NCI-H526 treated with DMSO at 0.1 percent for 48 hours (cell line): Measurements from ENCODE around the gene PHF24.

Experiments used
- DNase-seq: peaks from one replicate; lab custom pipeline; 2025; lab: John Stamatoyannopoulos, UW

Gene PHF24

GRCh38 chr9:34983209-34983608, 25.1 kb downstream of the PHF24 start:
- DNase-seq, result no peak

- DNase-seq, result no peak
Measured at GRCh38 chr9:34984049-34984448, 26.0 kb downstream of the PHF24 start.

- peak; percentile 37 for DNase-seq
Measured at GRCh38 chr9:34985311-34985899, 27.3 kb downstream of the PHF24 start.

DNA sequence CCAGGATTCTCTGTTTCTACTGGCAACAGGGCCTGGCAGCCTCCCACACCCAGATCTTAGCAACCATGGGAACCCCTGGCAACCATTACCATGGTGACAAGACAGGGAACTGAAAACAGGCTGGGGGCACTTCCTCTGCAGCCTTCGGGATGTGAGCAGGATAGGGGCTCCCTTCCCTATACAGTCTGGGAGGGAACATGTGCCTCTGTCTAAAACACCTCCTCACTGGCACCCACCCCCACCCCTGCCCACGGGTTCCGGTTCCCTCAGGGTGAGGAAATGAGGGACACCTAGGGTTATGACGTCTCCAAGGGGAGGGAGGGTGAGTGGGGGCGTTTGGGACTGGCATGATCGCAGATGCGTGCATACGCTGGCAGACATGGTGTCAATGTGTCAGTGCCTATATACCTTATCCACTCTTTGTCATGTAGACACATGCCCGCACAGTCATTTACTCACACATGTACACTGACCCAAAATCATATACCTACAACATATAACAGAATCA, 28.5 kb downstream of the PHF24 start:
- no peak for DNase-seq

GRCh38 chr9:34987160-34987901, 29.2 kb downstream of the PHF24 start:
- no peak for DNase-seq

- no peak for DNase-seq
Measured at GRCh38 chr9:34988218-34989002, 30.3 kb downstream of the PHF24 start.

DNA sequence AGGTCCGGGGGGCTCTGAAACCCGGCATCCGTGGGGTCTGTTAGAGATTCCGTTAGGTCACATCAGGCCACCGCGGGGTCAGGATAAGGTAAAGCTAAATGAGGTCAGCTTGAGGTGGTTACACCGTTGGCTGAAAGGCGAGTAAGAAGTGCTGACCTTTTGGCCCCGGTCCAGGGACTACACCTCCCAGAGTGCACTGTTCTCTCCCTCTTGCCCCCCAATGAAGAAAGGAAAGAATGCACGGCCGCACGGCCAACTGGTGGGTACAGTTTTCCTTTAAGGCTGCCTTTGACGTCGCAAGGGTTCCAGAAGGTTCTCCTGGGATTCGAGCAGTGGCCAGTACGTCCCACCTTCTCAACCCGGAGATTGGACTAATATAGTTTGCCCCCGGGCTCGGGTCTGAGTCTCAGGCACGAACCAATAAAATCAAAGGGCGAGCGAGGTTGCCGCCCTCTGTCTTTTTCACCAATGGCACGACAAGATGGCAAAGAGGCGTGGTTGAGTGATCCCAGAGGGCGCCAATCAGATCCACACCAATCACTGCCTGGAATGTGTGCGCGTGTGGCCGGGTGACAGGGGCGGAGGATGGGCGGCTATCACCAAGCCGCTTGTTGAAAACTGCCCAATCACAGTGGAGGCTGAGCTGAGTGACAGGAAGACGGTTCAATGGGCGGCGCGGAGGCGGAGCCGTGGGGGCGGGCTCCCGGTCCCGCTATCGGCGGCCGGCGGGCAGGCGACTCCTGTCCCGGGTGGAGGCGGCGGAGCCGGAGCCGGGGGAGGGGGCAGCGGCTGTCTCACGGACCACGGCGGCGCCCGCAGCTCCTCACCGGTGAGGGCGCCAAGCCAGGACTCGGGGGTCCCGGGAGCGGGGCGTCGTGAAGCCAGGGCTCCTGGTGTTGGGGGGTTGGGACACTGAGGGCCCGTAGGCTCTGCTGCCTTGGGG, 31.2 kb downstream of the PHF24 start, which contains the start of gene DNAJB5:
TSS of gene DNAJB5 (plus strand) at position 743 of the 943 bp plus-strand sequence. CDS start 886 bp downstream, outside the sequence.
- DNase-seq, result peak; percentile 98

GRCh38 chr9:34989946-34990635, 32.0 kb downstream of the PHF24 start:
- peak; percentile 25 for DNase-seq

DNA sequence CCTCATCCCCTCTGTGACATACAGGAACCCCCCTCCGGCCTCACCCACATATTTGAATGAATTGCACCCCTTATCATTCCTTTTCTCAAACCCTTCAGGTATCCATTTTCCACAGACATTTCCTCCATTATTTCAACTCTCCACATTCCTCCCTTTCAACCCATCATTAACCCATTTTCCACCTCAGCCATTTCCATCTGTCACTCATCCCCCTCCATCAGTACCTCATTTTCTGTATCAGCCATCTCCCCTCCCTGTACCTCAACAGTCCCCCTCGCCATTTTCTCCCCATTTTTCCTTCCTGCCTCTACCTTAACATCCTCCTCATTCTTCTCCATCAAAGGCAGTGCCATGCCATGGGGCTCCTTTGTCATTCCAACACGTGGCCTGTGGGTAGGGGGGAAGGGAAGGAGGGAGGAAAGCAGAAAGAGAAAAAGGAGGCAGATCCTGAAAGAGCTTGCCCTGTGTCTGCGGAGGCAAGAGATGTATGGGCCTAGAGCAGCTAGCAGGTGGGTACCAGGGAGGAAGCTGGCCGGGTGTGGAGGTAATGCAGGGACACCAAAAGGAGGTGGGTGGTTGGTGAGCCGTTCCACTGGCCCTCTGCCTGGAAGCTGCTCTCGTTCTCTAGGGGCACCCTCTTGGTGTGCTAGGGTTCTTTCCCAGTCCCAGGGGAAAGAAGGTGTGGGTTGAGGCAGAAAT, 33.0 kb downstream of the PHF24 start:
- no peak for DNase-seq

DNA sequence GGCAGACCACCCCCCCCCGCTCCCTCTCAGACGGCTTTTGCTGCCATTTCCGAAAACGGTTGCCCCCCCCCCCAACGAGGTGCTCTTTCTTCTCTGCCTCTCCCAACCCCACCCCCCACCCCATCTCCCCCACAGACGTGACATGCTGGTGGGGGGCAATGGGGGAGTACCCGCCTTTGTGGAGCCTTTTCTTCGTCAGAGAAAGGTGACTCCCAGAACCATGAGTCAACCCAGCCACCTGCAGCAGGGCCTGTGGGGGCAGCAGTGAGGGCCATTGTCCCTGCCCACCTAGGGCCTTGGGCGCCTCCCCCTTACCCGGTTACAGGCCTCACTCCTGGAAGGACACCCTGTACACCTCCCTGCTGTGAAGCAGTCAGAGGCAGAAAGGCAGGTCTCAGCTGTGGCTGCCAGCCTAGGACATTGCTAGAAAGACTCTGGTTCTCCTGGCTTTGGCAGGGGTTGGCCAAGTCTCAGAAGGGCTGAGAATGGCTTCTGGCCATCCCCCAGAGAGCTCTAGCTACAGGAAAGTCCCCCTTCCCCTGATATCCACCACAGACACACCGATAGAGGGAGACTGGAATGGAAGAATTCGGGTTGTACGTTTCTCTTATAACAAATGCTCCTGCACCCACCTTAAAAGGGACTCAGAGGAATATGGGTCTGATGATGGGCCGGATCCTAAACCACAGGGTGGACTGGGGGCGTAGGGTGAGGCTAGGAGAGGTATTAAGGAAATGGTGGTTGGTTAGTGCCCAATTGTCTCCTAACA, 33.7 kb downstream of the PHF24 start:
- DNase-seq, result no peak

DNA sequence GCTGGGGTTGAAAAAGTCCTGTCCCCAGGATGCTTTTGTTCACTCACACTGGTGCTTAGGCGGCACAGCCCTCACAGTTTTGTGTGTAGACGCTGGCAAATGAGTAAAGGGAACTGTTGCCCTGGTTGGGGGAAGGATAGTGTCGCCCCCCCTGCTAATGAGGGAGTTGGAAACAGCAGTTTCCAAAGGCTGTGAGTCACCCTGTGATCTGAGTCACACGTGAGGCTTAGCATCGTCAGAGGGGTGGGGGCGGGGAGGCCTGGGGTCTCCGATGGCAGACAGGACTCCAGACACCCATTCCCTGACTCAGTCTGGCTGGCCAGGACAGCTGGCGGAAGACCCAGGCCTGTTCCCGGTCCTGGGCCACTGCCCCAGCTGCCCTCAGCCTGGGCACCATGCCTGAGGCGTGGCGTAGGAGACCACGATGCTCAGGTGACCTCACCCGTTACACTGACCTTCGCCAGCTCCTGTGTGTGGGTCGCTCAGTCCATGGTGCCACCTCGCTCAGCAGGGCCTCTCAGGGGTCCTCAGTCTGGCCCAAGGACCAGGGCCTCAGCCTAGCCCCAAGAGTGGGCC, 34.4 kb downstream of the PHF24 start:
- DNase-seq, result no peak

- DNase-seq, result no peak
Measured at GRCh38 chr9:34993502-34994259, 35.6 kb downstream of the PHF24 start.

- peak; percentile 19 for DNase-seq
Measured at GRCh38 chr9:34994260-34994899, 36.3 kb downstream of the PHF24 start.

DNA sequence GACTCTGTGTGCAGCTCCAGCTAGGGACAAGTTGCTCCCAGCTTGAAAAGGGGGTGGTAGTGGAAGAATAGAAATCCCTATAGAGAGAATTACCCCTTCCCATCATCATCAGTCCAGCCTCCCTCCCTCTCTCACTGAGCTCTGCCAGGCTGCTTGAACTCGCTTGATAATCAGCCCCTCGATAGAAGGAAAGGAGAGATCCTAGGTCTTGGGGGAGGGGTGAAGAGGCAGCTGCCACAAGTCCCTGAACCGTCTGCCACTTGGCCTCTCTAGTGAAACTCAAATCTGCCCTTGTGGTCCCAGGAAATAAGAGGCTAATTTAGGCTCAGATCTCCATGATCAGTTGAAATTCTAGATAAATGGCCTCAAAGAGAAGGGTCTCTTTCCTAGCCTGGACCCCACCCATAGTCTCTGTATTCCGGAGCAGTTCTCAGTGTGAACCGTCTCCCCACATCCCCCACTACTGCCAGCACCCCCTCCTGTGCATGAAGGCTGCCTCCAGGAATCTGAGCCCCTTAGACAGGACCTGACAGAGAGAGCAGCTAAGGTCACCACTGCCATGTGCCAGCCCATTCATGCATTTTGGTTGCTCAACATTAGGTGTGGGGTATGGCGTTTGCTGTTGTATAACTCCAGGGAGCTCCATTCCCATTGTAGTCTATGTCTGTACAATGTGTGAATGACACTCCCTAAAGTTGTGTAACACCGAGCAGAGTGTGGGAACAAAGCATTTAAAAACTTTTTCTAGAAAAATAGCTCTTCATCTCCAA, 37.0 kb downstream of the PHF24 start:
- DNase-seq, result no peak

- no peak for DNase-seq
Measured at GRCh38 chr9:34995670-34996060, 37.6 kb downstream of the PHF24 start.

GRCh38 chr9:34996181-34996904, 38.3 kb downstream of the PHF24 start:
- DNase-seq, result no peak
